Hepatocyte (in vitro differentiated cells): Measurements from ENCODE around the gene CLEC18A. TPM values are rescaled to one million over a fixed set of nuclear protein-coding genes. Genes with fewer than 3 reads are reported as not detected.

Source experiments
- DNase-seq: peaks from one replicate; pipeline ENCODE4 v3.0.0-alpha.2; 2016; ENCODE audit warnings: low spot score
- H2AFZ ChIP-seq: fragments of 200-600 bp; sonication (generic); 2 replicates; pipeline ENCODE4 v1.6.0; 2016; ENCODE audit warnings: antibody characterized with exemption, mild to moderate bottlenecking
- H3K27ac ChIP-seq: fragments of 200-600 bp; sonication (generic); 2 replicates; pipeline ENCODE4 v1.5.1; 2016; ENCODE audit warnings: mild to moderate bottlenecking
- H3K27me3 ChIP-seq: fragments of 200-600 bp; sonication (generic); 2 replicates; pipeline ENCODE4 v1.6.1; 2016
- H3K36me3 ChIP-seq: fragments of 200-600 bp; sonication (generic); replicated peaks from 2 replicates; pipeline ENCODE4 v1.5.1; 2016; ENCODE audit warnings: low read depth; ENCODE audit not compliant: insufficient read depth
- H3K4me1 ChIP-seq: fragments of 200-600 bp; sonication (generic); 2 replicates; pipeline ENCODE4 v1.5.1; 2016; ENCODE audit warnings: mild to moderate bottlenecking, moderate library complexity; ENCODE audit not compliant: insufficient read depth
- H3K4me2 ChIP-seq: fragments of 200-600 bp; sonication (generic); 2 replicates; pipeline ENCODE4 v1.6.0; 2016
- H3K4me3 ChIP-seq: fragments of 200-600 bp; sonication (generic); 2 replicates; pipeline ENCODE4 v1.5.1; 2016; ENCODE audit warnings: mild to moderate bottlenecking
- H3K79me2 ChIP-seq: fragments of 200-600 bp; sonication (generic); 2 replicates; pipeline ENCODE4 v1.6.0; 2017; ENCODE audit warnings: mild to moderate bottlenecking
- H3K9me2 ChIP-seq: fragments of 200-600 bp; sonication (generic); replicated peaks from 2 replicates; pipeline ENCODE4 v1.6.0; 2017; ENCODE audit warnings: mild to moderate bottlenecking; ENCODE audit not compliant: insufficient read depth
- H3K9me3 ChIP-seq: fragments of 200-600 bp; sonication (generic); 2 replicates; pipeline ENCODE4 v1.5.1; 2016; ENCODE audit warnings: low read depth, mild to moderate bottlenecking
- H4K20me1 ChIP-seq: fragments of 200-600 bp; sonication (generic); 2 replicates; pipeline ENCODE4 v1.6.0; 2016; ENCODE audit warnings: mild to moderate bottlenecking; ENCODE audit not compliant: insufficient read depth, poor library complexity, severe bottlenecking
- CTCF ChIP-seq: fragments of 200-600 bp; sonication (generic); IDR thresholded peaks from 2 replicates; pipeline ENCODE4 v1.5.1; 2016; ENCODE audit warnings: antibody characterized with exemption, mild to moderate bottlenecking; ENCODE audit not compliant: poor library complexity
- EZH2 ChIP-seq: fragments of 200-600 bp; sonication (generic); IDR thresholded peaks from 2 replicates; pipeline ENCODE4 v1.6.1; 2016; ENCODE audit warnings: antibody characterized with exemption, mild to moderate bottlenecking, borderline replicate concordance
- EZH2phosphoT487 ChIP-seq: fragments of 200-600 bp; sonication (generic); IDR thresholded peaks from one replicate; pipeline ENCODE4 v1.6.1; 2018; ENCODE audit warnings: antibody characterized with exemption, mild to moderate bottlenecking, low read depth, moderate library complexity; ENCODE audit not compliant: unreplicated experiment, severe bottlenecking
- WGBS: methylation state at CpG from one replicate; pipeline ENCODE4 v1.1.6; 2016; ENCODE audit warnings: low lambda C conversion rate; ENCODE audit errors: missing lambda C conversion rate; 5-methylcytosine and 5-hydroxymethylcytosine counted together
- polyA plus RNA-seq: library from polyadenylated mRNA; unstranded; fragments of >200 nt; fragmentation: Nextera tagmentation; extraction: Ambion mirVana; gene quantifications from 2 replicates; pipeline ENCODE4 v1.2.1, GENCODE V29; 2016
- total RNA-seq: library from RNA; depleted of rRNA; stranded (reverse); fragments of >200 nt; gene quantifications from 2 replicates; pipeline ENCODE4 v1.2.3, GENCODE V29; 2014

Gene CLEC18A
- total and polyA plus RNA-seq, 2 experiments from 2014 or later = 0.37 to 1.9 TPM

GRCh38 chr16:69916462-69916861, 34.7 kb upstream of the CLEC18A start:
- no peak for DNase-seq
- TF ChIP-seq EZH2 = no peak
- TF ChIP-seq CTCF = no peak
- Histone ChIP-seq H4K20me1 (no peaks in the 10 kb centered on the region), H3K4me2 (no peak overlapping the region), H3K4me1 (peaks cover 16% of the 10 kb centered on the region), H3K36me3 (no peaks in the 10 kb centered on the region), H3K4me3 (no peak overlapping the region), H3K79me2 (no peaks in the 10 kb centered on the region), H3K27me3 (no peaks in the 10 kb centered on the region), H3K9me2 (no peaks in the 10 kb centered on the region), H3K9me3 (no peaks in the 10 kb centered on the region), H3K27ac (no peak overlapping the region), H2AFZ (no peak overlapping the region)
- WGBS = 100% methylated on average over 1 of the region's 1 CpG

- Histone ChIP-seq H2AFZ (no peak overlapping the region), H3K79me2 (no peaks in the 10 kb centered on the region), H3K27me3 (no peaks in the 10 kb centered on the region), H3K4me2 (peak overlapping the region; percentile 68), H3K36me3 (no peaks in the 10 kb centered on the region), H3K9me2 (no peaks in the 10 kb centered on the region), H3K4me1 (peaks cover 16% of the 10 kb centered on the region), H3K27ac (peak overlapping the region; percentile 58), H3K4me3 (no peak overlapping the region), H4K20me1 (no peaks in the 10 kb centered on the region), H3K9me3 (no peaks in the 10 kb centered on the region)
- TF ChIP-seq EZH2 (no peak), CTCF (no peak), EZH2phosphoT487 (no peak)
- 36% methylated on average over 1 of the region's 1 CpG for WGBS
- no peak for DNase-seq
These were observed 33.8 kb upstream of the CLEC18A start for GRCh38 chr16:69917311-69917710.

DNA sequence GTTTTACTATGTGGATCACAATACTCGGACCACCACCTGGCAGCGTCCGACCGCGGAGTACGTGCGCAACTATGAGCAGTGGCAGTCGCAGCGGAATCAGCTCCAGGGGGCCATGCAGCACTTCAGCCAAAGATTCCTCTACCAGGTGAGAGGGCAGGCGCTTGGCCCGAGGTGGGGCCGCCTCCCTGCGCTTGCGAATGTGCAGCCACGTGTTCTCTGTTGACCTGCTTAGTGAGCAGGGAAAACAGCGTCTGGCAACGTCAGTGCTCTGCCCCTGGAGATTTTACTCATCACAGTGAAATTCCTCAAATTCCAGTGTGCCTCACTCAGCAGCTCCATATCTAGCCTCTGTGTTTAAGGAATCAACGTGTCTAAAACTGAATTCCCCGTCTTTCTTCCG, 33.4 kb upstream of the CLEC18A start:
- DNase-seq = peak; percentile 87

More for the DNA sequence above, 33.4 kb upstream of the CLEC18A start:
- no peak overlapping the region for H2AFZ ChIP-seq
- H4K20me1 ChIP-seq = no peaks in the 10 kb centered on the region
- TF ChIP-seq EZH2 (no peak), CTCF (no peak), EZH2phosphoT487 (no peak)
- 31% methylated on average over 20 of the region's 20 CpGs for WGBS
- peak overlapping the region; percentile 68 for H3K4me2 ChIP-seq
- no peaks in the 10 kb centered on the region for H3K79me2 ChIP-seq
- no peaks in the 10 kb centered on the region for H3K27me3 ChIP-seq
- no peak overlapping the region for H3K4me3 ChIP-seq
- no peaks in the 10 kb centered on the region for H3K36me3 ChIP-seq
- peaks cover 16% of the 10 kb centered on the region for H3K4me1 ChIP-seq
- no peaks in the 10 kb centered on the region for H3K9me3 ChIP-seq
- H3K9me2 ChIP-seq = no peaks in the 10 kb centered on the region
- H3K27ac ChIP-seq = peak overlapping the region; percentile 86
